Ovary (tissue), 3 donors: ENCODE measurements around the gene JSRP1.

Experiments used
- CTCF ChIP-seq, 3 donors: fragments of 450-650 bp in 2 of 3; fragments of 200-600 bp in 1 of 3; IDR thresholded peaks; one replicate each; pipeline versions ENCODE4 v1.5.1 to v1.8.0; 2016 to 2022; ENCODE audit warnings: antibody characterized with exemption in 3 of 3, mild to moderate bottlenecking in 1 of 3
- POLR2A ChIP-seq: fragments of 450-650 bp; IDR thresholded peaks from one replicate; pipeline ENCODE4 v1.6.1; 2017; ENCODE audit warnings: antibody characterized with exemption, mild to moderate bottlenecking, moderate library complexity
- donor health status: DM: no; HTN: no; CAD: no.

GRCh38 chr19:2245273-2245672, 10.9 kb downstream of the JSRP1 start:
- TF ChIP-seq CTCF (IDR thresholded peaks at IDR 0.05) (no peak), POLR2A (no peak)
